Lower lobe of right lung (tissue), 2 donors: ENCODE results near the gene LAPTM4A. TPM values are rescaled to one million over a fixed set of nuclear protein-coding genes. Genes with fewer than 3 reads are reported as not detected.

ENCODE experiments used
- ATAC-seq, 2 donors: fragments of 200-7000 bp; cut with Tn5 transposase; one replicate each; pipeline ENCODE4 v1.9.1; 2020 to 2022; ENCODE audit warnings: mild to moderate bottlenecking in 2 of 2, moderate library complexity in 2 of 2
- DNase-seq: peaks from one replicate; pipeline ENCODE4 v3.0.0-alpha.2; 2020
- H3K27ac ChIP-seq: fragments of 200-600 bp; one replicate; pipeline ENCODE4 v1.8.0; 2022
- H3K27me3 ChIP-seq: fragments of 200-600 bp; one replicate; pipeline ENCODE4 v1.8.0; 2022; ENCODE audit warnings: low read depth
- H3K36me3 ChIP-seq: fragments of 200-600 bp; one replicate; pipeline ENCODE4 v1.8.0; 2022; ENCODE audit warnings: mild to moderate bottlenecking
- H3K4me1 ChIP-seq: fragments of 200-600 bp; one replicate; pipeline ENCODE4 v1.8.0; 2022
- H3K4me3 ChIP-seq: fragments of 200-600 bp; one replicate; pipeline ENCODE4 v1.8.0; 2022; ENCODE audit warnings: mild to moderate bottlenecking
- H3K9me3 ChIP-seq: fragments of 200-600 bp; one replicate; pipeline ENCODE4 v1.8.0; 2022
- intact Hi-C: fragments of 100-400 bp; cut with DNase I; formaldehyde crosslinking; loops from one replicate; pipeline ENCODE4 v1.11.0; 2022
- total RNA-seq: library from RNA; stranded (reverse); fragmentation: NEBNext Ultra II Directional; extraction: Animal tissue kit (Norgen Biotek cat#: 25700); gene quantifications from one replicate; pipeline ENCODE4 v1.2.1, GENCODE V29; 2021
- TF ChIP-seq, protein P1 (sequence below): fragments of 200-600 bp; IDR thresholded peaks from one replicate; pipeline ENCODE4 v1.8.0; 2022; ENCODE audit warnings: antibody characterized with exemption, mild to moderate bottlenecking
- donor health status: DM: no; HTN: yes; CAD: no; lungs with severe emphysema.

Gene LAPTM4A
- total RNA-seq, 1 donor from 2014 or later: 223 TPM

DNA sequence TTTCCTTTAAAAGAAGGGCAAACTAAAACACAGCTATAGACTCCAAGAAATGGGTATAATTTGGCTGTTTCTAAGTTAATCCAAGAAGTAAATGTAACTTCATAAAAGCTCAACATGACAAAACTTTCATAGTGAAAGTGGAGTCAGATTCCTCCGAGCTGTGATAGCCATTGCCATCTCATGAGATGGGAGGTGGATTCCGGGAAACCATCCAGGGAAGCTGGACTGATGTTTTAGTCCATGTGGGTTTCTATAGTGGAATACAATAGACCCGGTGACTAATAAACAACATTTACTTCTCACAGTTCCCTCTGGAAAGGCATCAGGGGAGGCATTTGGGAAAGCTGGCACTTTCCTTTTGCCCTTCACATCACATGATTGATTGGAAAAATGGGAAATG lies 10.0 kb upstream of the LAPTM4A start:
- no peak for ATAC-seq

DNA sequence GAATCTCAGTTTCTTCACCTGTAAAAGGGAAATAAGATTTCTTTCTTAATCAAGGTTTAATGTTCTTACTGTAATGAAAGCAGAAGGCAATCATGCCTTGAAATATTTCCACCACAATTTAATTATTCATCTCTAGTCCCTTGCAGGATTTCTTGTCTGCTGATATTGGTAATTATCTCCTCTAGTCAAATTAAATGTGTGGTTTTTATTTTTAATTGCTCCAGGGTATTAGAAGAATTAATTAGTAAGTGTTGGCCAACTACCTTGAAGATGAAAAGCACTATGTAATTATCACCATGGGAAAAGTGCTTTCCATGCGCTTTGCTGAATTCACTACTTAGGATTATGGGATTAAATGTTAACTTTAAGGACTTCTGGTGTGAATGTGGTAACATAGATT lies 8.7 kb upstream of the LAPTM4A start:
- ATAC-seq (no peak), DNase-seq (no peak)
- Histone ChIP-seq H3K4me1 (no peaks in the 10 kb centered on the region), H3K9me3 (no peaks in the 10 kb centered on the region), H3K27ac (no peak overlapping the region), H3K36me3 (no peaks in the 10 kb centered on the region), H3K27me3 (no peaks in the 10 kb centered on the region), H3K4me3 (no peak overlapping the region)
- intact Hi-C loops: no loop called here
- TF ChIP-seq, protein P1, sequence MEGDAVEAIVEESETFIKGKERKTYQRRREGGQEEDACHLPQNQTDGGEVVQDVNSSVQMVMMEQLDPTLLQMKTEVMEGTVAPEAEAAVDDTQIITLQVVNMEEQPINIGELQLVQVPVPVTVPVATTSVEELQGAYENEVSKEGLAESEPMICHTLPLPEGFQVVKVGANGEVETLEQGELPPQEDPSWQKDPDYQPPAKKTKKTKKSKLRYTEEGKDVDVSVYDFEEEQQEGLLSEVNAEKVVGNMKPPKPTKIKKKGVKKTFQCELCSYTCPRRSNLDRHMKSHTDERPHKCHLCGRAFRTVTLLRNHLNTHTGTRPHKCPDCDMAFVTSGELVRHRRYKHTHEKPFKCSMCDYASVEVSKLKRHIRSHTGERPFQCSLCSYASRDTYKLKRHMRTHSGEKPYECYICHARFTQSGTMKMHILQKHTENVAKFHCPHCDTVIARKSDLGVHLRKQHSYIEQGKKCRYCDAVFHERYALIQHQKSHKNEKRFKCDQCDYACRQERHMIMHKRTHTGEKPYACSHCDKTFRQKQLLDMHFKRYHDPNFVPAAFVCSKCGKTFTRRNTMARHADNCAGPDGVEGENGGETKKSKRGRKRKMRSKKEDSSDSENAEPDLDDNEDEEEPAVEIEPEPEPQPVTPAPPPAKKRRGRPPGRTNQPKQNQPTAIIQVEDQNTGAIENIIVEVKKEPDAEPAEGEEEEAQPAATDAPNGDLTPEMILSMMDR: no peak

More for the DNA sequence above, 10.0 kb upstream of the LAPTM4A start:
- H3K4me3 ChIP-seq: no peak overlapping the region
- peaks cover 4% of the 10 kb centered on the region for H3K4me1 ChIP-seq
- H3K27me3 ChIP-seq: no peaks in the 10 kb centered on the region
- DNase-seq: no peak
- TF ChIP-seq, protein P1: no peak
- no peaks in the 10 kb centered on the region for H3K9me3 ChIP-seq
- H3K36me3 ChIP-seq: no peaks in the 10 kb centered on the region
- H3K27ac ChIP-seq: no peak overlapping the region
- intact Hi-C loops: no loop called here

DNA sequence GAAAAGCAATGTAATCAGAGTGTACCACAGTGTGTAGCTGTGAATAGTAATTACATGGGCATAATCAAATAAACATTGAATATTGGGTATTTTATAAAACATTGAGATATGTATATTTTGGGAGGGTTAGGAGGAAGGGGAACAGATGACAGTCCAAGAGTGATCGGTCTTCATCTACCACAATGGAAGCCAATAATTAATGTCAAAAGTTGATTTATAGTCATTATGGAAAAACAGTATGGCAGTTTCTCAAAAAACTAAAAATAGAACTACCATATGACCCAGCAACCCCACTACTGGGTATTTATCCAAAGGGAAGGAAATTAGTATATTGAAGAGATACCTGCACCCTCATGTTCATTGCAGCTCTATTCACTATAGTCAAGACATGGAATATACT lies 5.8 kb upstream of the LAPTM4A start:
- H3K27me3 ChIP-seq: no peaks in the 10 kb centered on the region
- TF ChIP-seq, protein P1: no peak
- H3K4me3 ChIP-seq: no peak overlapping the region
- H3K27ac ChIP-seq: no peak overlapping the region
- H3K36me3 ChIP-seq: no peaks in the 10 kb centered on the region
- DNase-seq: no peak
- intact Hi-C loops: no loop called here
- peaks cover 10% of the 10 kb centered on the region for H3K4me1 ChIP-seq
- no peak for ATAC-seq
- no peaks in the 10 kb centered on the region for H3K9me3 ChIP-seq

DNA sequence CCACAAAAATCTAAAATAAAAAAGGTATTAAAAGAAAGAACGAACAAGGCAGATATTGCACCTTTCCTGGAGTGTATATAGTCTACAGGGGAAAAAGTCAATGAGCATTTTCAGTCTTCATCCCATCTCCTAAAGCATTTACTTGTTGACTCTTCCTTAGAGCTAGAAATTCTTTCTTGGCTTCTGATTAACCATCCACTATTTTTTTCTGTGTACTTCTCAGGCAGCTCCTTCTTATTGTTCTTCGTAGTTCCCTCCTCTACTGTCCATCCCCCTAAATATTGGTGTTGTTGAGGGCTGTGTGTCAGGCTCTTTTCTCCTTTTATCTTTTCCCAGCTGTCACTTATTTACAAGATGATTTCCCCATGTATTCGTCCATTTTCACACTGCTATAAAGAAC lies 3.5 kb upstream of the LAPTM4A start:
- TF ChIP-seq, protein P1: no peak

DNA sequence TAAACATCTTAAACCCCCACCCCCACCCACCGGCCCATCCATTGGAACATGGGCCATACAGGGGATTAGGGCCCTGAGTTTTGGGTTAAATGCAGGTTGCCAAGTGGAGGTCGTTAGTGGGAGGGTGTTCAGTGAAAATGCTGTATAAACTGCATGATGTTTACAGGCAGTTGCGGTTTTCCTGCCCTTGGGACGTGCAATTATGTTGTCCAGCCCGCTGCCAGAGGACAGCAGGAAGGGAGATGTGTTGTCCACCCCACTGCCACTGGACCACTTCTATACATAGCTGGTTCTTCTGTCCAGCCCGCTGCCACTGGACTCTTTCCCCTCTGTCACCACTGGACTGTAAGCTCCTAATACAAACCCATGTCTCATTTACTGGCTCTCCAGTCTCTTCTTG lies 2.7 kb upstream of the LAPTM4A start:
- ATAC-seq (no peak), DNase-seq (no peak)
- intact Hi-C loops: no loop called here
- Histone ChIP-seq H3K9me3 (no peaks in the 10 kb centered on the region), H3K36me3 (no peaks in the 10 kb centered on the region), H3K4me3 (no peak overlapping the region), H3K27me3 (no peaks in the 10 kb centered on the region), H3K27ac (no peak overlapping the region), H3K4me1 (peaks cover 22% of the 10 kb centered on the region)
- TF ChIP-seq, protein P1: no peak

More for the DNA sequence above, 3.5 kb upstream of the LAPTM4A start:
- no peak overlapping the region for H3K27ac ChIP-seq
- ATAC-seq: no peak
- DNase-seq: no peak
- no peaks in the 10 kb centered on the region for H3K9me3 ChIP-seq
- no peak overlapping the region for H3K4me3 ChIP-seq
- H3K4me1 ChIP-seq: peaks cover 14% of the 10 kb centered on the region
- intact Hi-C loops: no loop called here
- H3K27me3 ChIP-seq: no peaks in the 10 kb centered on the region
- H3K36me3 ChIP-seq: no peaks in the 10 kb centered on the region

DNA sequence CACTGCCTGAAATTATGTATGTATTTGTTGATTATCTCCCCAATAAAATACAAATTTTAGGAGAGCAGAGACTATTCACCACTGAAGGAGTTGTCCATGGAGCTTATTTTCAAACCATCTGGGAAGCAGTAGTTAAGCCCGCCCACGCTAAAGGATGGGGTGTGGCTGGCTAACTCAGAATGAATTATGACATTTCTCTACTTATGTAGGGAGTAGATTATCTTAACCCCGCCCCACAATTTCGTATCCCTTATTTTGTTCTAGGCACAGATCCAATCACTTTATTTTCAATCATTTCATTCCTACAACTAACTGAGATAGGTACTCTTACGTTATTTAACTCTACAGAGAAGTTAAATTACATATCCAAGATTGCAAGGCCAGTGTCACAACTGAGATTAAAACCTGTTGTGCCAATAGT lies 1.4 kb upstream of the LAPTM4A start:
- Histone ChIP-seq H3K27ac (peak overlapping the region; percentile 99), H3K4me1 (peaks cover 35% of the 10 kb centered on the region), H3K4me3 (peak overlapping the region; percentile 72), H3K27me3 (no peaks in the 10 kb centered on the region), H3K9me3 (no peaks in the 10 kb centered on the region), H3K36me3 (no peaks in the 10 kb centered on the region)
- ATAC-seq (peak; percentile 46 to 61), DNase-seq (peak; percentile 86)
- TF ChIP-seq, protein P1: no peak
- intact Hi-C loops: no loop called here
